ENCODE results near the gene FLYWCH1.
A peak's percentile ranks its signal among the peaks of the same experiment; 100 is the strongest.

The FLYWCH1 gene

GRCh38 chr16:2966043-2966807, 54.5 kb downstream of the FLYWCH1 start:
- DNase-seq (peak in 1 of 2 donors; percentile 11), ATAC-seq (no peak)
- no peaks in the 10 kb centered on the region for H3K9me3 Mint-ChIP-seq
- peaks cover 67% of the 10 kb centered on the region for H3K27me3 Mint-ChIP-seq
- peaks cover 70% of the 10 kb centered on the region for H3K4me1 Mint-ChIP-seq
- no peak overlapping the region for H3K27ac Mint-ChIP-seq
- no peak overlapping the region for H3K4me3 Mint-ChIP-seq

GRCh38 chr16:2966808-2967191, 55.1 kb downstream of the FLYWCH1 start:
- DNase-seq (peak in 1 of 2 donors; percentile 24), ATAC-seq (no peak)
- H3K9me3 Mint-ChIP-seq: no peaks in the 10 kb centered on the region
- peaks cover 68% of the 10 kb centered on the region for H3K4me1 Mint-ChIP-seq
- peaks cover 64% of the 10 kb centered on the region for H3K27me3 Mint-ChIP-seq
- no peak overlapping the region for H3K4me3 Mint-ChIP-seq
- H3K27ac Mint-ChIP-seq: no peak overlapping the region

GRCh38 chr16:2967211-2967631, 55.5 kb downstream of the FLYWCH1 start:
- ATAC-seq (no peak), DNase-seq (peak in 1 of 2 donors; percentile 11)
- Mint-ChIP-seq H3K27ac (no peak overlapping the region), H3K4me1 (peaks cover 67% of the 10 kb centered on the region), H3K27me3 (peaks cover 59% of the 10 kb centered on the region), H3K4me3 (no peak overlapping the region), H3K9me3 (no peaks in the 10 kb centered on the region)

- Mint-ChIP-seq H3K27me3 (peaks cover 54% of the 10 kb centered on the region), H3K4me3 (peak overlapping the region; percentile 77 to 82), H3K9me3 (no peaks in the 10 kb centered on the region), H3K27ac (no peak overlapping the region), H3K4me1 (peaks cover 67% of the 10 kb centered on the region)
- ATAC-seq (no peak), DNase-seq (no peak)
These were observed 56.0 kb downstream of the FLYWCH1 start for GRCh38 chr16:2967721-2968161.

GRCh38 chr16:2968368-2968737, 56.6 kb downstream of the FLYWCH1 start:
- H3K4me1 Mint-ChIP-seq: peaks cover 65% of the 10 kb centered on the region
- ATAC-seq (no peak), DNase-seq (no peak)
- peaks cover 49% of the 10 kb centered on the region for H3K27me3 Mint-ChIP-seq
- no peaks in the 10 kb centered on the region for H3K9me3 Mint-ChIP-seq
- peak overlapping the region in 1 of 2 donors; percentile 91 for H3K27ac Mint-ChIP-seq
- H3K4me3 Mint-ChIP-seq: peak overlapping the region; percentile 77 to 82

- Mint-ChIP-seq H3K4me1 (peaks cover 59% of the 10 kb centered on the region), H3K27ac (peak within 1 kb of the TSS in 1 of 2 donors; percentile 91), H3K4me3 (peak within 1 kb of the TSS; percentile 77 to 86), H3K9me3 (no peaks in the 10 kb centered on the region), H3K27me3 (peaks cover 43% of the 10 kb centered on the region)
- DNase-seq (peak; percentile 88 to 89), ATAC-seq (peak; percentile 82)
These were observed 57.2 kb downstream of the FLYWCH1 start, which contains the start of gene PAQR4 for GRCh38 chr16:2968738-2969544. TSS of gene PAQR4 (plus strand) at chr16:2969348. CDS start at chr16:2969675, 327 bp downstream.

GRCh38 chr16:2969545-2970521, 58.1 kb downstream of the FLYWCH1 start:
- ATAC-seq (peak; percentile 77), DNase-seq (peak; percentile 84 to 88)
- peak overlapping the region; percentile 73 to 86 for H3K4me3 Mint-ChIP-seq
- no peaks in the 10 kb centered on the region for H3K9me3 Mint-ChIP-seq
- peak overlapping the region in 1 of 2 donors; percentile 63 for H3K27ac Mint-ChIP-seq
- H3K27me3 Mint-ChIP-seq: peaks cover 34% of the 10 kb centered on the region
- H3K4me1 Mint-ChIP-seq: peaks cover 50% of the 10 kb centered on the region

GRCh38 chr16:2970563-2970962, 58.8 kb downstream of the FLYWCH1 start:
- H3K27ac Mint-ChIP-seq: peak overlapping the region in 1 of 2 donors; percentile 87
- H3K27me3 Mint-ChIP-seq: peaks cover 27% of the 10 kb centered on the region
- ATAC-seq: no peak
- no peaks in the 10 kb centered on the region for H3K9me3 Mint-ChIP-seq
- peaks cover 43% of the 10 kb centered on the region for H3K4me1 Mint-ChIP-seq
- peak overlapping the region; percentile 73 to 86 for H3K4me3 Mint-ChIP-seq
- DNase-seq: no peak

- H3K27ac Mint-ChIP-seq: peak overlapping the region in 1 of 2 donors; percentile 87
- H3K4me1 Mint-ChIP-seq: peaks cover 41% of the 10 kb centered on the region
- H3K9me3 Mint-ChIP-seq: no peaks in the 10 kb centered on the region
- ATAC-seq (no peak), DNase-seq (no peak)
- H3K27me3 Mint-ChIP-seq: peaks cover 19% of the 10 kb centered on the region
- H3K4me3 Mint-ChIP-seq: peak overlapping the region; percentile 73 to 86
These were observed 59.6 kb downstream of the FLYWCH1 start for GRCh38 chr16:2971134-2971984.

- ATAC-seq (no peak), DNase-seq (no peak)
- peaks cover 50% of the 10 kb centered on the region for H3K4me1 Mint-ChIP-seq
- peak overlapping the region; percentile 28 to 69 for H3K27ac Mint-ChIP-seq
- no peak overlapping the region for H3K4me3 Mint-ChIP-seq
- H3K27me3 Mint-ChIP-seq: peaks cover 16% of the 10 kb centered on the region
- H3K9me3 Mint-ChIP-seq: no peaks in the 10 kb centered on the region
These were observed 60.5 kb downstream of the FLYWCH1 start for GRCh38 chr16:2971985-2972784.

- DNase-seq (no peak), ATAC-seq (no peak)
These were observed 61.4 kb downstream of the FLYWCH1 start for GRCh38 chr16:2973093-2973492.

GRCh38 chr16:2973605-2974318, 62.0 kb downstream of the FLYWCH1 start:
- no peaks in the 10 kb centered on the region for H3K9me3 Mint-ChIP-seq
- H3K4me1 Mint-ChIP-seq: peaks cover 49% of the 10 kb centered on the region
- DNase-seq (no peak), ATAC-seq (no peak)
- no peak overlapping the region for H3K27ac Mint-ChIP-seq
- H3K27me3 Mint-ChIP-seq: peaks cover under 1% of the 10 kb centered on the region
- H3K4me3 Mint-ChIP-seq: no peak overlapping the region

More at GRCh38 chr16:2973093-2973492, 61.4 kb downstream of the FLYWCH1 start:
- Mint-ChIP-seq H3K27ac (no peak overlapping the region), H3K4me1 (peaks cover 54% of the 10 kb centered on the region), H3K9me3 (no peaks in the 10 kb centered on the region), H3K4me3 (no peak overlapping the region), H3K27me3 (peaks cover 7% of the 10 kb centered on the region)

Data from stimulated activated naive CD8-positive, alpha-beta T cell treated with anti-CD3 and anti-CD28 coated beads, Interleukin-15, amount 100 ng/mL, for 72 hours (primary cell).